Measurements from ENCODE around the gene PCDHGB4.
"Not testable (repeated sequence)": the region's sequence is repeated elsewhere in the genome, so short reads cannot be mapped to it uniquely, and the experiment has no call there.

The PCDHGB4 gene

DNA sequence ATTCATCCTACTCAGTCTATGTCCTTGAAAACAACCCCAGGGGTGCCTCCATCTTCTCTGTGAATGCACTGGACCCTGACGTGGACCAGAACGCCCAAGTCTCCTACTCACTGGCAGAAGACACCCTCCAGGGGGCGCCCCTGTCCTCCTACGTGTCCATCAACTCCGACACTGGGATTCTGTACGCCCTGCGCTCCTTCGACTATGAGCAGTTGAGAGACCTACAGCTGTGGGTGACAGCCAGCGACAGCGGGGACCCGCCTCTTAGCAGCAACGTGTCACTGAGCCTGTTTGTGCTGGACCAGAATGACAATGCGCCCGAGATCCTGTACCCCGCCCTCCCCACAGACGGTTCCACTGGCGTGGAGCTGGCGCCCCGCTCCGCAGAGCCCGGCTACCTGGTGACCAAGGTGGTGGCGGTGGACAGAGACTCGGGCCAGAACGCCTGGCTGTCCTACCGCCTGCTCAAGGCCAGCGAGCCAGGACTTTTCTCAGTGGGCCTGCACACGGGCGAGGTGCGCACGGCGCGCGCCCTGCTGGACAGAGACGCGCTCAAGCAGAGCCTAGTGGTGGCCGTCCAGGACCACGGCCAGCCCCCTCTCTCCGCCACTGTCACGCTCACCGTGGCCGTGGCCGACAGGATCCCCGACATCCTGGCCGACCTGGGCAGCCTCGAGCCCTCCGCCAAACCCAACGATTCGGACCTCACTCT, 11.9 kb upstream of the PCDHGB4 start:
- not testable (repeated sequence) for DNase-seq (ENCODE audit: low spot score); H3K4me1 Mint-ChIP-seq (ENCODE audit: low read depth); H3K27me3 Mint-ChIP-seq (ENCODE audit: low read depth); H3K36me3 Mint-ChIP-seq (ENCODE audit: low read depth); H3K27ac Mint-ChIP-seq; H3K4me3 Mint-ChIP-seq
- peaks cover 34% of the 10 kb centered on the region for H3K9me3 Mint-ChIP-seq

DNA sequence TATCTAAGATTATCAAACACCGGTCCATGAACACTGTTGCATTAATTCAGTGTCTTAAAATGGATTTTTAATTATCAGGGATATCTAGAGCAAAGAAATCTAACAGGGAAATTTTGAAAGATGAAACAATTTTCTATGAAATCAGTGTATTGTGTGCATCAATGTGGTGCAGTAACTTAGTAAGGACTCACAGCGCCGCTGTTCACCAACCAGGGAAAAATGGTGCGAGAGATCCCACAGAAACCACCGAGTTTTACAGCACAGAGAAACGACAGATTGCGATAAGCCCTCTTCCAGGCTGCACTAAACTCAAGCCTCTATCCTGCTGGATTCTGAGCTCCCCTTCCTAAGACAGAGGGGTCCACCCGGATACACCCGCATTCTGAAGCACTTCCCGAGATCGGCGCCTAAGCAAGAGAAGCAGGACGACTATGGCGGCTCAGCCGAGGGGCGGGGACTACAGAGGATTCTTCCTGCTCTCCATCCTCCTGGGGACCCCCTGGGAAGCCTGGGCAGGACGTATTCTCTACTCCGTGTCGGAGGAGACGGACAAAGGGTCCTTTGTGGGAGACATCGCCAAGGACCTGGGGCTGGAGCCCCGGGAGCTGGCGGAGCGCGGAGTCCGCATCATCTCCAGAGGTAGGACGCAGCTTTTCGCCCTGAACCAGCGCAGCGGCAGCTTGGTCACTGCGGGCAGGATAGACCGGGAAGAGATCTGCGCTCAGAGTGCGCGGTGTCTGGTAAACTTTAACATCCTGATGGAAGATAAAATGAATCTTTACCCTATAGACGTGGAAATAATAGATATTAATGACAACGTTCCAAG, 4.8 kb upstream of the PCDHGB4 start, which contains the start of gene PCDHGA7:
PCDHGA7 (plus strand) TSS at position 274 of the 826 bp plus-strand sequence; CDS start at position 432, 158 bp downstream.
- peaks cover 18% of the 10 kb centered on the region for H3K9me3 Mint-ChIP-seq
- no peak for DNase-seq (ENCODE audit: low spot score)
- H3K27ac Mint-ChIP-seq: no peak within 1 kb of the TSS
- H3K36me3 Mint-ChIP-seq (ENCODE audit: low read depth): no peaks in the 10 kb centered on the region
- H3K27me3 Mint-ChIP-seq (ENCODE audit: low read depth): peaks cover 26% of the 10 kb centered on the region
- peak within 1 kb of the TSS; percentile 79 for H3K4me3 Mint-ChIP-seq
- no peaks in the 10 kb centered on the region for H3K4me1 Mint-ChIP-seq (ENCODE audit: low read depth)

DNA sequence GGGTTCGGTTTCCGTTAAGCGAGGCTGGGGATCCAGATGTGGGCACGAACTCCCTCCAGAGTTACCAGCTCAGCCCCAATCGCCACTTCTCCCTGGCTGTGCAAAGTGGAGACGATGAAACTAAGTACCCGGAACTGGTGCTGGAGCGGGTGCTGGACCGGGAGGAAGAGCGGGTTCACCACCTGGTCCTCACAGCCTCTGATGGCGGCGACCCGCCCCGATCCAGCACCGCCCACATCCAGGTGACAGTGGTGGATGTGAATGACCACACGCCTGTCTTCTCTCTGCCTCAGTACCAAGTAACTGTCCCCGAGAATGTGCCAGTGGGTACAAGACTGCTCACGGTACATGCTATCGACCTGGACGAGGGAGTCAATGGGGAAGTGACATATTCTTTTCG, 4.2 kb upstream of the PCDHGB4 start:
- Mint-ChIP-seq H3K4me3 (peak overlapping the region; percentile 79), H3K27ac (no peak overlapping the region), H3K9me3 (peaks cover 20% of the 10 kb centered on the region), H3K27me3 (ENCODE audit: low read depth) (peaks cover 26% of the 10 kb centered on the region), H3K36me3 (ENCODE audit: low read depth) (no peaks in the 10 kb centered on the region), H3K4me1 (ENCODE audit: low read depth) (no peaks in the 10 kb centered on the region)
- no peak for DNase-seq (ENCODE audit: low spot score)

GRCh38 chr5:141384471-141385267, 2.8 kb upstream of the PCDHGB4 start:
- Mint-ChIP-seq H3K9me3 (peaks cover 28% of the 10 kb centered on the region), H3K4me3 (no peak overlapping the region), H3K27ac (no peak overlapping the region), H3K4me1 (ENCODE audit: low read depth) (no peaks in the 10 kb centered on the region), H3K36me3 (ENCODE audit: low read depth) (no peaks in the 10 kb centered on the region), H3K27me3 (ENCODE audit: low read depth) (peaks cover 26% of the 10 kb centered on the region)
- DNase-seq (ENCODE audit: low spot score): no peak

GRCh38 chr5:141388661-141389060, 1.2 kb downstream of the PCDHGB4 start:
- H3K27me3 Mint-ChIP-seq (ENCODE audit: low read depth): peaks cover 27% of the 10 kb centered on the region
- no peaks in the 10 kb centered on the region for H3K36me3 Mint-ChIP-seq (ENCODE audit: low read depth)
- DNase-seq (ENCODE audit: low spot score): no peak
- no peak overlapping the region for H3K27ac Mint-ChIP-seq
- no peaks in the 10 kb centered on the region for H3K4me1 Mint-ChIP-seq (ENCODE audit: low read depth)
- H3K4me3 Mint-ChIP-seq: no peak overlapping the region
- peaks cover 36% of the 10 kb centered on the region for H3K9me3 Mint-ChIP-seq

GRCh38 chr5:141389153-141390042, 1.9 kb downstream of the PCDHGB4 start:
- Mint-ChIP-seq H3K4me1 (ENCODE audit: low read depth) (no peaks in the 10 kb centered on the region), H3K36me3 (ENCODE audit: low read depth) (no peaks in the 10 kb centered on the region), H3K9me3 (peaks cover 36% of the 10 kb centered on the region), H3K27ac (no peak overlapping the region), H3K4me3 (no peak overlapping the region), H3K27me3 (ENCODE audit: low read depth) (peaks cover 24% of the 10 kb centered on the region)
- DNase-seq (ENCODE audit: low spot score): no peak

GRCh38 chr5:141392429-141393198, 5.1 kb downstream of the PCDHGB4 start, which contains the start of gene PCDHGA8:
Gene PCDHGA8, plus strand, starts transcription at chr5:141392633. Its CDS starts 181 bp downstream, at chr5:141392814.
- Mint-ChIP-seq H3K27ac (no peak within 1 kb of the TSS), H3K9me3 (peaks cover 37% of the 10 kb centered on the region), H3K4me1 (ENCODE audit: low read depth) (no peaks in the 10 kb centered on the region), H3K4me3 (no peak within 1 kb of the TSS), H3K27me3 (ENCODE audit: low read depth) (peaks cover 21% of the 10 kb centered on the region), H3K36me3 (ENCODE audit: low read depth) (no peaks in the 10 kb centered on the region)
- DNase-seq (ENCODE audit: low spot score): no peak

- H3K27ac Mint-ChIP-seq: no peak overlapping the region
- H3K4me1 Mint-ChIP-seq (ENCODE audit: low read depth): no peaks in the 10 kb centered on the region
Measured at GRCh38 chr5:141393267-141393666, 5.8 kb downstream of the PCDHGB4 start.

DNA sequence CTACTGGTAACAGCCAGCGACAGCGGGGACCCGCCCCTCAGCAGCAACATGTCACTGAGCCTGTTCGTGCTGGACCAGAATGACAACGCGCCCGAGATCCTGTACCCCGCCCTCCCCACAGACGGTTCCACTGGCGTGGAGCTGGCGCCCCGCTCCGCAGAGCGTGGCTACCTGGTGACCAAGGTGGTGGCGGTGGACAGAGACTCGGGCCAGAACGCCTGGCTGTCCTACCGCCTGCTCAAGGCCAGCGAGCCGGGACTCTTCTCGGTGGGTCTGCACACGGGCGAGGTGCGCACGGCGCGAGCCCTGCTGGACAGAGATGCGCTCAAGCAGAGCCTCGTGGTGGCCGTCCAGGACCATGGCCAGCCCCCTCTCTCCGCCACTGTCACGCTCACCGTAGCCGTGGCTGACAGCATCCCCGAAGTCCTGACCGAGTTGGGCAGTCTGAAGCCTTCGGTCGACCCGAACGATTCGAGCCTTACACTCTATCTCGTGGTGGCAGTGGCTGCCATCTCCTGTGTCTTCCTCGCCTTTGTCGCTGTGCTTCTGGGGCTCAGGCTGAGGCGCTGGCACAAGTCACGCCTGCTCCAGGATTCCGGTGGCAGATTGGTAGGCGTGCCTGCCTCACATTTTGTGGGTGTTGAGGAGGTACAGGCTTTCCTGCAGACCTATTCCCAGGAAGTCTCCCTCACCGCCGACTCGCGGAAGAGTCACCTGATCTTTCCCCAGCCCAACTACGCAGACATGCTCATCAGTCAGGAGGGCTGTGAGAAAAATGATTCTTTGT, 7.1 kb downstream of the PCDHGB4 start:
- H3K4me1 Mint-ChIP-seq (ENCODE audit: low read depth): not testable (repeated sequence)

More at GRCh38 chr5:141393267-141393666, 5.8 kb downstream of the PCDHGB4 start:
- no peak overlapping the region for H3K4me3 Mint-ChIP-seq
- peaks cover 36% of the 10 kb centered on the region for H3K9me3 Mint-ChIP-seq
- DNase-seq (ENCODE audit: low spot score): no peak
- no peaks in the 10 kb centered on the region for H3K36me3 Mint-ChIP-seq (ENCODE audit: low read depth)
- peaks cover 21% of the 10 kb centered on the region for H3K27me3 Mint-ChIP-seq (ENCODE audit: low read depth)

GRCh38 chr5:141397756-141398551, 10.5 kb downstream of the PCDHGB4 start, which contains the start of gene PCDHGB5:
Gene PCDHGB5, plus strand, starts transcription at chr5:141397947. Its CDS starts 181 bp downstream, at chr5:141398128.
- Mint-ChIP-seq H3K9me3 (peaks cover 30% of the 10 kb centered on the region), H3K27me3 (ENCODE audit: low read depth) (peaks cover 34% of the 10 kb centered on the region), H3K4me3 (peak within 1 kb of the TSS; percentile 63)
- H3K36me3 Mint-ChIP-seq (ENCODE audit: low read depth); H3K4me1 Mint-ChIP-seq (ENCODE audit: low read depth); H3K27ac Mint-ChIP-seq; DNase-seq (ENCODE audit: low spot score): not testable (repeated sequence)

More for the DNA sequence above, 7.1 kb downstream of the PCDHGB4 start:
- H3K27ac Mint-ChIP-seq; H3K36me3 Mint-ChIP-seq (ENCODE audit: low read depth); DNase-seq (ENCODE audit: low spot score); H3K4me3 Mint-ChIP-seq: not testable (repeated sequence)
- Mint-ChIP-seq H3K27me3 (ENCODE audit: low read depth) (peaks cover 27% of the 10 kb centered on the region), H3K9me3 (peaks cover 34% of the 10 kb centered on the region)

GRCh38 chr5:141398608-141399007, 11.1 kb downstream of the PCDHGB4 start:
- H3K9me3 Mint-ChIP-seq: peaks cover 26% of the 10 kb centered on the region
- no peak for DNase-seq (ENCODE audit: low spot score)
- no peaks in the 10 kb centered on the region for H3K36me3 Mint-ChIP-seq (ENCODE audit: low read depth)
- H3K4me3 Mint-ChIP-seq: peak overlapping the region; percentile 14
- no peak overlapping the region for H3K27ac Mint-ChIP-seq
- peaks cover 35% of the 10 kb centered on the region for H3K27me3 Mint-ChIP-seq (ENCODE audit: low read depth)
- H3K4me1 Mint-ChIP-seq (ENCODE audit: low read depth): no peaks in the 10 kb centered on the region

Data from T-helper 2 cell treated with Interferon-gamma antibody and Interleukin-4, amounts not matched to agents 5 μg/mL and 100 μg/mL, for 36 hours (primary cell).